H1 (cell line): Measurements from ENCODE around the gene AP1M1. TPM values are rescaled to one million over a fixed set of nuclear protein-coding genes. Genes with fewer than 3 reads are reported as not detected.

Experiments
- CTCF ChIA-PET: fragments of 300-600 bp; sonication (Branson Sonifier 250); formaldehyde crosslinking; loops from one replicate; lab custom pipeline; 2021; ENCODE audit not compliant: partially characterized antibody; lab: Charles Lee
- POLR2A ChIA-PET: fragments of 300-600 bp; sonication (Branson Sonifier 250); formaldehyde crosslinking; loops from one replicate; lab custom pipeline; 2021; ENCODE audit warnings: inconsistent platforms; ENCODE audit not compliant: partially characterized antibody; lab: Charles Lee
- DNase-seq, 2 experiments: peaks; one replicate each; pipeline versions ENCODE4 v3.0.0 to v3.0.0-alpha.2; 2010 to 2022; ENCODE audit warnings: low spot score in 2 of 2, low read depth in 1 of 2, mixed read lengths in 1 of 2
- FAIRE-seq: peaks from 2 replicates; lab custom pipeline; 2011; peaks lifted over from hg19 to GRCh38; lab: Jason Lieb, UNC
- H2AFZ ChIP-seq: 2 replicates; pipeline ENCODE4 v1.8.1; 2012; ENCODE audit warnings: low read length, inconsistent platforms
- H2AK5ac ChIP-seq: 2 replicates; pipeline ENCODE4 v1.6.1; 2013; ENCODE audit warnings: low read depth, low read length
- H2BK120ac ChIP-seq: replicated peaks from 2 replicates; pipeline ENCODE3; 2013; ENCODE audit warnings: low read depth, low read length, inconsistent platforms
- H2BK12ac ChIP-seq: 2 replicates; pipeline ENCODE4 v1.6.1; 2013; ENCODE audit warnings: low read depth, low read length
- H2BK15ac ChIP-seq: 2 replicates; pipeline ENCODE4 v1.6.1; 2013; ENCODE audit warnings: low read length
- H2BK20ac ChIP-seq: 2 replicates; pipeline ENCODE4 v1.6.1; 2013; ENCODE audit warnings: low read length
- H2BK5ac ChIP-seq: 2 replicates; pipeline ENCODE4 v1.6.1; 2013; ENCODE audit warnings: low read depth, low read length
- H3K14ac ChIP-seq: 2 replicates; pipeline ENCODE4 v1.6.1; 2013; ENCODE audit warnings: inconsistent platforms; ENCODE audit not compliant: insufficient read length
- H3K18ac ChIP-seq: 2 replicates; pipeline ENCODE4 v1.6.1; 2013; ENCODE audit warnings: low read length; ENCODE audit errors: extremely low read depth
- H3K23ac ChIP-seq: 2 replicates; pipeline ENCODE4 v1.6.1; 2013; ENCODE audit warnings: inconsistent platforms; ENCODE audit not compliant: insufficient read length
- H3K23me2 ChIP-seq: 2 replicates; pipeline ENCODE4 v1.6.1; 2013; ENCODE audit warnings: low read depth, low read length
- H3K27ac ChIP-seq: 2 replicates; pipeline ENCODE4 v1.6.1; 2011; ENCODE audit warnings: low read depth, low read length, inconsistent platforms
- H3K27me3 ChIP-seq, 4 experiments: replicated peaks in 1 of 4; 1 replicate in 1 of 4; 2 replicates in 3 of 4; pipeline versions ENCODE4 v1.6.1 to v1.8.1; 2011 to 2013; ENCODE audit warnings: low read length in 3 of 4, mild to moderate bottlenecking in 3 of 4, inconsistent platforms in 2 of 4, mixed read lengths in 2 of 4, moderate library complexity in 1 of 4; ENCODE audit not compliant: control insufficient read depth in 3 of 4, insufficient read depth in 3 of 4; ENCODE audit errors: extremely low read depth in 1 of 4
- H3K36me3 ChIP-seq, 4 experiments: 2 replicates each; pipeline versions ENCODE4 v1.6.1 to v1.8.1; 2011 to 2013; ENCODE audit warnings: mild to moderate bottlenecking in 4 of 4, low read length in 3 of 4, moderate library complexity in 2 of 4, control low read depth in 1 of 4, inconsistent platforms in 1 of 4; ENCODE audit not compliant: insufficient read depth in 4 of 4, control insufficient read depth in 2 of 4
- H3K4ac ChIP-seq: replicated peaks from 2 replicates; pipeline ENCODE3; 2013; ENCODE audit warnings: low read length, low read depth, mixed read lengths, inconsistent platforms; ENCODE audit not compliant: insufficient read length
- H3K4me1 ChIP-seq, 4 experiments: replicated peaks in 1 of 4; 1 replicate in 1 of 4; 2 replicates in 3 of 4; pipeline versions ENCODE4 v1.6.1 to v1.8.1; 2011 to 2013; ENCODE audit warnings: low read length in 3 of 4, inconsistent platforms in 2 of 4, mixed read lengths in 1 of 4; ENCODE audit not compliant: insufficient read depth in 4 of 4, control insufficient read depth in 3 of 4
- H3K4me2 ChIP-seq, 2 experiments: 2 replicates each; pipeline versions ENCODE4 v1.6.1 to v1.8.1; 2011 to 2013; ENCODE audit warnings: low read depth in 2 of 2, low read length in 2 of 2, control low read depth in 1 of 2, inconsistent platforms in 1 of 2, mild to moderate bottlenecking in 1 of 2; ENCODE audit not compliant: insufficient read depth in 1 of 2
- H3K4me3 ChIP-seq, 4 experiments: fragments of 200-600, 300-600 bp in 1 of 4; sonication (generic), shearing (Covaris generic), sonication (Bioruptor Twin) in 1 of 4; 2 replicates each; pipeline versions ENCODE4 v1.5.1 to v1.8.1; 2011 to 2016; ENCODE audit warnings: low read length in 4 of 4, low read depth in 3 of 4, control low read depth in 2 of 4, inconsistent platforms in 2 of 4, mild to moderate bottlenecking in 2 of 4, mixed read lengths in 1 of 4, moderate library complexity in 1 of 4; ENCODE audit not compliant: insufficient read depth in 2 of 4; ENCODE audit errors: extremely low read depth in 1 of 4
- H3K56ac ChIP-seq: replicated peaks from 2 replicates; pipeline ENCODE3; 2013; ENCODE audit warnings: low read depth, mild to moderate bottlenecking, mixed read lengths, low read length, inconsistent platforms; ENCODE audit not compliant: insufficient read length
- H3K79me1 ChIP-seq: 2 replicates; pipeline ENCODE4 v1.6.1; 2013; ENCODE audit warnings: low read depth, low read length, control low read depth
- H3K79me2 ChIP-seq, 2 experiments: 2 replicates each; pipeline versions ENCODE4 v1.6.1 to v1.8.1; 2012 to 2013; ENCODE audit warnings: low read length in 2 of 2, mild to moderate bottlenecking in 2 of 2, inconsistent platforms in 1 of 2; ENCODE audit not compliant: insufficient read depth in 2 of 2, control insufficient read depth in 1 of 2
- H3K9ac ChIP-seq, 4 experiments: replicated peaks in 1 of 4; 1 replicate in 1 of 4; 2 replicates in 3 of 4; pipeline versions ENCODE4 v1.6.1 to v1.8.1; 2011 to 2013; ENCODE audit warnings: low read depth in 3 of 4, low read length in 3 of 4, control low read depth in 2 of 4, mild to moderate bottlenecking in 2 of 4, moderate library complexity in 2 of 4, inconsistent platforms in 1 of 4; ENCODE audit errors: extremely low read depth in 1 of 4
- H3K9me3 ChIP-seq, 2 experiments: 2 replicates each; pipeline versions ENCODE4 v1.6.1 to v1.8.1; 2012 to 2013; ENCODE audit warnings: mild to moderate bottlenecking in 2 of 2, moderate library complexity in 2 of 2, control low read depth in 1 of 2, inconsistent platforms in 1 of 2, low read depth in 1 of 2, low read length in 1 of 2, mixed read lengths in 1 of 2; ENCODE audit not compliant: insufficient read depth in 2 of 2
- H4K20me1 ChIP-seq, 2 experiments: replicated peaks in 1 of 2; 2 replicates each; pipeline versions ENCODE3 to v1.8.1; 2011 to 2013; ENCODE audit warnings: inconsistent platforms in 2 of 2, low read length in 2 of 2, mild to moderate bottlenecking in 1 of 2; ENCODE audit not compliant: insufficient read depth in 2 of 2, control insufficient read depth in 1 of 2
- H4K5ac ChIP-seq: 2 replicates; pipeline ENCODE4 v1.6.1; 2013; ENCODE audit warnings: low read length, low read depth, mixed read lengths, inconsistent platforms; ENCODE audit not compliant: insufficient read length
- H4K8ac ChIP-seq: 2 replicates; pipeline ENCODE4 v1.8.0; 2013; ENCODE audit warnings: mild to moderate bottlenecking, moderate library complexity, low read length, inconsistent platforms; ENCODE audit not compliant: insufficient read depth; ENCODE audit errors: extremely low read depth
- H4K91ac ChIP-seq: replicated peaks from 2 replicates; pipeline ENCODE3; 2013; ENCODE audit warnings: low read length, mixed read lengths, inconsistent platforms; ENCODE audit not compliant: insufficient read length
- ASH2L ChIP-seq: fragments of 200-600, 300-600 bp; sonication (generic); IDR thresholded peaks from one replicate; pipeline ENCODE4 v1.7.1; 2017; ENCODE audit warnings: low read length
- BACH1 ChIP-seq: IDR thresholded peaks from 2 replicates; pipeline ENCODE4 v1.6.1; 2012; ENCODE audit warnings: low read length, improper control_type of control experiment
- BCL11A ChIP-seq, 2 experiments: IDR thresholded peaks; one replicate each; pipeline ENCODE4 v1.6.1; 2011; ENCODE audit warnings: low read depth in 2 of 2, low read length in 2 of 2, mild to moderate bottlenecking in 2 of 2
- CBX5 ChIP-seq: fragments of 300-800, 300-1000 bp; sonication (generic); IDR thresholded peaks from 2 replicates; pipeline ENCODE4 v1.7.1; 2016; ENCODE audit warnings: antibody characterized with exemption, low read length, low read depth
- CEBPB ChIP-seq: IDR thresholded peaks from 2 replicates; pipeline ENCODE4 v1.6.1; 2012; ENCODE audit warnings: low read depth, low read length
- CHD2 ChIP-seq: IDR thresholded peaks from 2 replicates; pipeline ENCODE4 v1.6.1; 2012; ENCODE audit warnings: low read length, improper control_type of control experiment
- EGR1 ChIP-seq: IDR thresholded peaks from 2 replicates; pipeline ENCODE4 v1.6.1; 2011; ENCODE audit warnings: low read depth, low read length, borderline replicate concordance
- HDAC2 ChIP-seq, 2 experiments: fragments of 300-600 bp in 1 of 2; sonication (generic) in 1 of 2; IDR thresholded peaks; 2 replicates each; pipeline ENCODE4 v1.6.1; 2011 to 2012; ENCODE audit warnings: low read depth in 2 of 2, low read length in 2 of 2, mild to moderate bottlenecking in 2 of 2, moderate library complexity in 2 of 2, borderline replicate concordance in 1 of 2, inconsistent platforms in 1 of 2
- NANOG ChIP-seq: IDR thresholded peaks from 2 replicates; pipeline ENCODE4 v1.6.1; 2011; ENCODE audit warnings: low read length, low read depth, mild to moderate bottlenecking, inconsistent platforms; ENCODE audit not compliant: insufficient read depth, poor library complexity, severe bottlenecking
- SIN3A ChIP-seq, 2 experiments: IDR thresholded peaks in 1 of 2; conservative IDR thresholded peaks in 1 of 2; 2 replicates each; pipeline ENCODE4 v1.6.1; 2011 to 2012; ENCODE audit warnings: low read length in 2 of 2, improper control_type of control experiment in 1 of 2, low read depth in 1 of 2, mild to moderate bottlenecking in 1 of 2
- SIX5 ChIP-seq: IDR thresholded peaks from 2 replicates; pipeline ENCODE4 v1.6.1; 2011; ENCODE audit warnings: mild to moderate bottlenecking, low read depth, low read length
- TBP ChIP-seq: IDR thresholded peaks from 2 replicates; pipeline ENCODE4 v1.6.1; 2011; ENCODE audit warnings: low read depth, low read length, improper control_type of control experiment
- TEAD4 ChIP-seq: IDR thresholded peaks from 2 replicates; pipeline ENCODE4 v1.6.1; 2012; ENCODE audit warnings: low read depth, low read length, inconsistent platforms, mixed read lengths
- WGBS, 2 experiments: shearing (Covaris generic) in 1 of 2; methylation state at CpG; one replicate each; pipeline versions ENCODE4 v1.1.6 to v1.1.7; 2013 to 2015; ENCODE audit warnings: low lambda C conversion rate in 2 of 2, mixed read lengths in 2 of 2, inconsistent platforms in 1 of 2, low coverage in 1 of 2, missing lambda C conversion rate in 1 of 2; ENCODE audit not compliant: insufficient replicate concordance in 2 of 2, insufficient coverage in 1 of 2, insufficient read length in 1 of 2; ENCODE audit errors: extremely low coverage in 1 of 2, missing lambda C conversion rate in 1 of 2; 5-methylcytosine and 5-hydroxymethylcytosine counted together
- polyA plus RNA-seq, 7 experiments: library from polyadenylated mRNA; depleted of rRNA in 3 of 7; stranded (reverse) in 5 of 7; unstranded in 2 of 7; fragments of >200 nt in 5 of 7; fragments of 200-250 nt in 2 of 7; gene quantifications; 1 replicate in 5 of 7; 2 replicates in 1 of 7; 4 replicates in 1 of 7; pipeline versions ENCODE4 v1.2.1 to v1.2.3, GENCODE V29; 2011 to 2013; ENCODE audit warnings: missing spikeins in 2 of 7, mixed read lengths in 2 of 7
- total RNA-seq: library from RNA; stranded (reverse); fragmentation: NEBNext Ultra II Directional; extraction: Animal tissue kit (Norgen Biotek cat#: 25700); gene quantifications from 2 replicates; pipeline ENCODE4 v1.2.1, GENCODE V29; 2021

AP1M1 gene
- total and polyA plus RNA-seq, 2 of the 8 experiments (the other 6 are each of a cell fraction or from before 2014, with no cell fraction given): 30.9 to 37.5 TPM

- H4K5ac ChIP-seq: no peak overlapping the region
- no peak overlapping the region for H3K56ac ChIP-seq
- H3K79me2 ChIP-seq: no peaks in the 10 kb centered on the region
- H3K36me3 ChIP-seq: no peaks in the 10 kb centered on the region
- H3K18ac ChIP-seq: no peak overlapping the region
- no peak overlapping the region for H4K8ac ChIP-seq
- no peak overlapping the region for H3K27ac ChIP-seq
- no peak overlapping the region for H2AFZ ChIP-seq
- no peaks in the 10 kb centered on the region for H3K27me3 ChIP-seq
- no peak overlapping the region for H2BK12ac ChIP-seq
- no peak overlapping the region for H2BK5ac ChIP-seq
- H2BK120ac ChIP-seq: no peak overlapping the region
- no peak overlapping the region for H3K4me3 ChIP-seq
- no peaks in the 10 kb centered on the region for H4K20me1 ChIP-seq
- H2AK5ac ChIP-seq: no peak overlapping the region
- H3K79me1 ChIP-seq: no peaks in the 10 kb centered on the region
- no peaks in the 10 kb centered on the region for H3K4me1 ChIP-seq
- no peaks in the 10 kb centered on the region for H3K9me3 ChIP-seq
- H2BK20ac ChIP-seq: no peak overlapping the region
- H3K23ac ChIP-seq: no peak overlapping the region
- ChIA-PET POLR2A (interaction anchor here (0.6 to 1.7 kb wide), 7 partner anchors 10 to 77 kb away, joined by 3 to 5 read pairs (median 4); partner anchors contain the start of genes HSH2D and TPM4), CTCF (interaction anchor here (0.6 to 1.2 kb wide), 4 partner anchors 90 to 1097 kb away, joined by 3 to 4 read pairs (median 3); no protein-coding TSS in a partner anchor)
- 91% methylated on average over 11 of the region's 11 CpGs; no CpG with 5 or more reads in 1 of the 2 experiments for WGBS, 2 experiments
- H3K14ac ChIP-seq: no peak overlapping the region
- H2BK15ac ChIP-seq: no peak overlapping the region
- no peak overlapping the region for H4K91ac ChIP-seq
- FAIRE-seq: no peak
- H3K4ac ChIP-seq: no peak overlapping the region
- no peak overlapping the region for H3K4me2 ChIP-seq
- DNase-seq: no peak
- H3K9ac ChIP-seq: no peak overlapping the region
- no peaks in the 10 kb centered on the region for H3K23me2 ChIP-seq
- TF ChIP-seq NANOG: no peak
- TF ChIP-seq CEBPB: no peak
- no peak for TF ChIP-seq CHD2
- no peak for TF ChIP-seq SIX5
- TF ChIP-seq EGR1: no peak
- TF ChIP-seq BACH1: no peak
- TF ChIP-seq BCL11A (IDR thresholded peaks at IDR 0.05; ENCODE audit: low read depth in 2 of 2, low read length in 2 of 2): no peak
- TF ChIP-seq TBP: no peak
- no peak for TF ChIP-seq TEAD4
- TF ChIP-seq SIN3A (conservative IDR thresholded peaks at IDR 0.05 in 1 of 2, IDR thresholded peaks at IDR 0.05 in 1 of 2; ENCODE audit: low read depth in 1 of 2, low read length in 2 of 2): no peak
- TF ChIP-seq HDAC2 (IDR thresholded peaks at IDR 0.05; ENCODE audit: borderline replicate concordance in 1 of 2, low read depth in 2 of 2, low read length in 2 of 2): no peak
- no peak for TF ChIP-seq ASH2L
- no peak for TF ChIP-seq CBX5
Measured at GRCh38 chr19:16153582-16154336, 44.0 kb upstream of the AP1M1 start.
